Fibroblast of mammary gland (primary cell): ENCODE results near the gene ETV1.

Experiments
- DNase-seq: peaks from one replicate; pipeline ENCODE4 v3.0.0-alpha.2; 2010; ENCODE audit warnings: low read depth
- H3K4me3 ChIP-seq: 2 replicates; pipeline ENCODE4 v1.5.1; 2011; ENCODE audit warnings: low read depth, mild to moderate bottlenecking, low read length, moderate library complexity; ENCODE audit not compliant: control insufficient read depth
- TF ChIP-seq, protein P1 (sequence below): conservative IDR thresholded peaks from 2 replicates; pipeline ENCODE4 v1.5.1; 2011; ENCODE audit warnings: low read depth, low read length, inconsistent platforms; ENCODE audit not compliant: control insufficient read depth, insufficient read depth

Gene ETV1

DNA sequence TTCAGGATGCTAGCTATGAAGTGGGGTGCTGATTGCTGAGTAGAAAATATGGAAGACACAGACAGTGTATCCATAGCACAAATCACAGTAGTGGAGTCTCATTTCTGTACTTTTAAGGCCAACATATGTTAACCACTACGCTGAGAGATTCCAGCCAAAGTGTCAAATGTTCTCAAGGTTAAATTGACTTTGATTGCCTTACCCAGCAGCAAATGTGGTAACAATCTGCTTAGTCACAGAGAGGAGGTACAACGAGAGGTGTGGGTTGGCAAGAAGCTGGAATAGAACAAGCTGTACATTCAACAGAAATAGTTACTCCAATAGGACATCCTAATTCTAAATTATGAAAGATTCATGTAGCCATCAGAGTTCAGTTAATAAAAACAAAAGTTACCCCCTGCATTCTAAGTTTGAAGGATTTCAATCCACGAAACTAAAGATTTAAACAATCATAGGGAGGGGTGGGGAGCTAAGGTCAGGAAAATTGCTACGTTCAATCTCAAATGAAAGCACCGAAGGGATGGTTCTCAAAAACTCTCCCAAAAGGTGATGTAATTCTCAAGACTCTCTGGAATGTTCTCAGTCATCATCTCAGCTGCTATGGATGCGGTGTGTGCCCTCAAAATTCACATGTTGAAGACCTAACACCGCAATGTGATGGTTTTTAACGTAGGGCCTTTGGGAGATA lies 137.0 kb downstream of the ETV1 start:
- peak; percentile 82 for DNase-seq
- TF ChIP-seq, protein P1, sequence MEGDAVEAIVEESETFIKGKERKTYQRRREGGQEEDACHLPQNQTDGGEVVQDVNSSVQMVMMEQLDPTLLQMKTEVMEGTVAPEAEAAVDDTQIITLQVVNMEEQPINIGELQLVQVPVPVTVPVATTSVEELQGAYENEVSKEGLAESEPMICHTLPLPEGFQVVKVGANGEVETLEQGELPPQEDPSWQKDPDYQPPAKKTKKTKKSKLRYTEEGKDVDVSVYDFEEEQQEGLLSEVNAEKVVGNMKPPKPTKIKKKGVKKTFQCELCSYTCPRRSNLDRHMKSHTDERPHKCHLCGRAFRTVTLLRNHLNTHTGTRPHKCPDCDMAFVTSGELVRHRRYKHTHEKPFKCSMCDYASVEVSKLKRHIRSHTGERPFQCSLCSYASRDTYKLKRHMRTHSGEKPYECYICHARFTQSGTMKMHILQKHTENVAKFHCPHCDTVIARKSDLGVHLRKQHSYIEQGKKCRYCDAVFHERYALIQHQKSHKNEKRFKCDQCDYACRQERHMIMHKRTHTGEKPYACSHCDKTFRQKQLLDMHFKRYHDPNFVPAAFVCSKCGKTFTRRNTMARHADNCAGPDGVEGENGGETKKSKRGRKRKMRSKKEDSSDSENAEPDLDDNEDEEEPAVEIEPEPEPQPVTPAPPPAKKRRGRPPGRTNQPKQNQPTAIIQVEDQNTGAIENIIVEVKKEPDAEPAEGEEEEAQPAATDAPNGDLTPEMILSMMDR, result no peak
- no peak overlapping the region for H3K4me3 ChIP-seq

DNA sequence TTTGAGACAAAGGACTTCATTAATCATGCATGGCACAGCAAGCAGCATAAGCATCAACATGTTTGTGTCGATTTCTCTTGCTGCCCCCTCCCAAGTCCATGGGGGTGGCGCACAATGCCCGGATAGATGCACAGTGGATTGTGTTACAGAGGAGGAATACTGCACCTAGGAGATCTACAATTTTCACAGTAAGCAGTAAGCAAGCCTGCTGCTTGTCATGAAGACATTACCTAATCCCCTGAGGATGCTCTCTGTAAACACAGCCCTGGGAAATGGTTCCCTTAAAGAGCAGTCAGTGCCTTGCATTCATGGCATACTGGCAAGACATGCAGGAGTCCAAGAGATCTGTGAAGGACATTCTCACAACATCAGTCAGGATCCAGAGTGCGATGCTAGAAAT lies 137.7 kb downstream of the ETV1 start:
- TF ChIP-seq, protein P1, result no peak
- peak; percentile 61 for DNase-seq
- H3K4me3 ChIP-seq, result no peak overlapping the region

DNA sequence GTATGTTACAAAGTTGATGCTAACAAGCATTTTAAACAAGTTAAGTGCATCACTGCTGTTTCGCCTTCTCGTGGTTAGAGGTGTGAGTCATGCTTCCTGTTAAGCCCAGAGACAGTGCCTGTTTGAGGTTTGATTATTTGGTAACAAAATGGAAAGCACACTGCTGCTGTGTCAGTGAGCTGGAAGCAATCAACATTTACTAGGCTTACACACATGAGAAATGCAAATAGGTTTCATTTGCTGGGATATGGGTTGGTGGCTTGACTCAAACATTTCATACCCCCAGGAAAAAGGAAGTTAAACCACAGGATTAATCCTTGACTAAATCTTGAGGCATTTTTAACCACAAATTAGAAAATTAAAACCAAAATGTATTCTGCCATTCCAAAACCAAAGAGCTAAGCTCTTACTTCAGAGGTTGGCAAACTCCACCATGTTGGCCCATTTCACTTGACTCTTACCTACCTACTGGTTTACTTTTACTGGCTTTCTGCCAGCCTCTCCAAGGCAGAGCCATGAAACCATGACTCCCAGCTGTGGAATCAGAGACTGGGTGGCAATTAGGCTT lies 139.2 kb downstream of the ETV1 start:
- peak; percentile 100 for DNase-seq
- TF ChIP-seq, protein P1, result no peak
- H3K4me3 ChIP-seq, result no peak overlapping the region

DNA sequence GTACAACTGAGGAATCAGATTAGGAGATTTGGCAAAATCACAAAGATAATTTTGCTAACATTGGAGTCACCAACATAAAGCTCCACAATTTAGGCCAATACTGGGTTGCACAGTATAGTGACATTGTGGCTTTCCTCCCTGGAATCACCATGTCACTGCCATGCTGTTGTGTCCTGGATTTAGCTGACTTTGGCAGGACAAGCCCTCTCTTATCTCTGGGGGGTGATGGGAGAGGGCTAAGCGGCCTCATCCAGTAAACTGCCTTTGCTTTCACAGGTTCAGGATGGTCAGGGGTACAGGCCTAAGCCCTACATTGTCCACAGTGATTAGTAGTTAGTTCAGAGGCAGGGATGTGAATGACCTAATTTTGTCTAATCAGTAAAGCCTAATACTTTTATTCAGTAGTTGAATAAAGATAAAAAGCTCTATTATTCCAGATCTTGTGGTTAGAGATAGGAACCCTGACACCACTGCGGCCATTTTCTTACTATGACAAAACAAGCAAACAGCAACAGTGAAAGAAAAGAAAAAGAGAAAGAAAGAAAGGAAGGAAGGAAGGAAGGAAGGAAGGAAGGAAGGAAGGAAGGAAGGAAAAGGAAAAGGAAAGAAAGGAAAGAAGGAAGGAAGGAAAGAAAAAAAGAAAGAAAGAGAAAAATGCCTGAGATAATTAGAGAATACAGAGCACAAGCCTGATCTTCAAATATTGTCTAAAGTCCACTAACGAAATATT lies 140.1 kb downstream of the ETV1 start:
- DNase-seq, result no peak
- TF ChIP-seq, protein P1, result no peak
- H3K4me3 ChIP-seq, result no peak overlapping the region

DNA sequence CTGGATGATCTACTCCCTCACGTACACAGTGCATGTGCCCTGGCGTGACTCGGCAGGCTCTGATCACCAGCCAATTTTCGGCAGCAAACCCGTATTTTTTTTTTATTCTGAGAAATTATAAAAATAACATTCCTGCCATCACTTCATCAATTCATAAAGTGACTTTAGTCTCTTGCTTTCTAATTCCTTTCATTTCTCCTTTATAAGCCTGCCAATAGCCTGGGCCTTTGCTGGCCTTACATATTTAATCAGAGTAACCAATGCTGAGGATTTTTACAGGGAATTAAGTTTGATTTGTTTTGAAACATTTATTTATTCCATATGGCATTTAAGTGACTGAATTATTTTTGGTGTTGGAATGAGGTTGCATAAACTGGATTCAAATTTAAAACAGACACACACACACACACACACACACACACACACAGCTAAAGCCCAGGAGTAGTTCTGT lies 140.8 kb downstream of the ETV1 start:
- TF ChIP-seq, protein P1, result no peak
- no peak overlapping the region for H3K4me3 ChIP-seq
- DNase-seq, result peak; percentile 71

DNA sequence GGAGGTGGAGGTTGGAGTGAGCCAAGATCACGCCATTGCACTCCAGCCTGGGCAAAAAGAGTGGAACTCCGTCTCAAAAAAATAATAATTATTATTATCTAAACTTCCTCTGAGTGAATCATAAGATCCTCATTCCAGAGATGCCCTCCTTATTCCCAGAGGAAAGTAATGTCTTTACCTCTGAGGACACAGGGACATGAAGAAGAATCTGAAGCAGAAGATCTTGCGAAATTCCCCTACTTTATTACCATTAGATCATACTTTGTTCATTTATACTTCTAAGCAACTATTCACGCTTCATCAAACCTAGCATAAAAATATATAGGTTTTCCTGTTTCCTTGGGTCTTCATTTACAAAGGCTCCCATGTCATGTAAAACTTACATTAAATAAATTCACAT lies 143.1 kb downstream of the ETV1 start:
- peak; percentile 38 for DNase-seq
- TF ChIP-seq, protein P1, result no peak
- H3K4me3 ChIP-seq, result no peak overlapping the region
